ENCODE data around the gene MARCHF9.

MARCHF9 gene

GRCh38 chr12:57750561-57751431 lies 4.1 kb upstream of the MARCHF9 start:
- Histone ChIP-seq H3K4me1 (ENCODE audit: control insufficient read depth, insufficient read depth, low read length, poor library complexity, severe bottlenecking) (peaks cover 8% of the 10 kb centered on the region), H3K4me3 (ENCODE audit: extremely low read depth, insufficient read depth, low read length, poor library complexity, severe bottlenecking) (peak overlapping the region; percentile 85), H3K36me3 (ENCODE audit: control insufficient read depth, insufficient read depth, low read length) (peaks cover 52% of the 10 kb centered on the region), H3K27ac (ENCODE audit: low read depth, low read length, severe bottlenecking) (no peak overlapping the region), H3K9me3 (ENCODE audit: control insufficient read depth, low read length) (no peaks in the 10 kb centered on the region)
- WGBS, 2 experiments (ENCODE audit: insufficient coverage in 2 of 2), result 87 to 88% methylated on average over 8 to 14 of the region's 15 CpGs

GRCh38 chr12:57751432-57751787 lies 3.5 kb upstream of the MARCHF9 start:
- Histone ChIP-seq H3K4me1 (ENCODE audit: control insufficient read depth, insufficient read depth, low read length, poor library complexity, severe bottlenecking) (peaks cover 8% of the 10 kb centered on the region), H3K4me3 (ENCODE audit: extremely low read depth, insufficient read depth, low read length, poor library complexity, severe bottlenecking) (peak overlapping the region; percentile 85), H3K27ac (ENCODE audit: low read depth, low read length, severe bottlenecking) (peak overlapping the region; percentile 92), H3K9me3 (ENCODE audit: control insufficient read depth, low read length) (no peaks in the 10 kb centered on the region), H3K36me3 (ENCODE audit: control insufficient read depth, insufficient read depth, low read length) (peaks cover 48% of the 10 kb centered on the region)
- WGBS, 2 experiments (ENCODE audit: insufficient coverage in 2 of 2), result 3 to 24% methylated on average over 4 to 6 of the region's 8 CpGs

- no peaks in the 10 kb centered on the region for H3K9me3 ChIP-seq (ENCODE audit: control insufficient read depth, low read length)
- H3K4me3 ChIP-seq (ENCODE audit: extremely low read depth, insufficient read depth, low read length, poor library complexity, severe bottlenecking), result peak within 1 kb of the TSS; percentile 85
- WGBS, 2 experiments (ENCODE audit: insufficient coverage in 2 of 2), result 0 to 1% methylated on average over 38 to 41 of the region's 58 CpGs
- peaks cover 8% of the 10 kb centered on the region for H3K4me1 ChIP-seq (ENCODE audit: control insufficient read depth, insufficient read depth, low read length, poor library complexity, severe bottlenecking)
- H3K36me3 ChIP-seq (ENCODE audit: control insufficient read depth, insufficient read depth, low read length), result peaks cover 42% of the 10 kb centered on the region
- peak within 1 kb of the TSS; percentile 92 for H3K27ac ChIP-seq (ENCODE audit: low read depth, low read length, severe bottlenecking)
Measured at GRCh38 chr12:57751788-57752667, 2.9 kb upstream of the MARCHF9 start, which contains the start of gene CDK4. Gene CDK4 (minus strand): TSS chr12:57752310. CDS start chr12:57751717, 593 bp downstream.

GRCh38 chr12:57752668-57753000 lies 2.3 kb upstream of the MARCHF9 start:
- Histone ChIP-seq H3K4me1 (ENCODE audit: control insufficient read depth, insufficient read depth, low read length, poor library complexity, severe bottlenecking) (peaks cover 8% of the 10 kb centered on the region), H3K9me3 (ENCODE audit: control insufficient read depth, low read length) (no peaks in the 10 kb centered on the region), H3K27ac (ENCODE audit: low read depth, low read length, severe bottlenecking) (no peak overlapping the region), H3K36me3 (ENCODE audit: control insufficient read depth, insufficient read depth, low read length) (peaks cover 36% of the 10 kb centered on the region), H3K4me3 (ENCODE audit: extremely low read depth, insufficient read depth, low read length, poor library complexity, severe bottlenecking) (peak overlapping the region; percentile 18)
- WGBS, 2 experiments (ENCODE audit: insufficient coverage in 2 of 2), result 20 to 80% methylated on average over 1 to 2 of the region's 5 CpGs

GRCh38 chr12:57753756-57754337 lies 1.1 kb upstream of the MARCHF9 start:
- H3K36me3 ChIP-seq (ENCODE audit: control insufficient read depth, insufficient read depth, low read length), result peaks cover 24% of the 10 kb centered on the region
- H3K27ac ChIP-seq (ENCODE audit: low read depth, low read length, severe bottlenecking), result no peak overlapping the region
- H3K9me3 ChIP-seq (ENCODE audit: control insufficient read depth, low read length), result no peaks in the 10 kb centered on the region
- 26% methylated on average over 1 of the region's 1 CpG; no CpG with 5 or more reads in 1 of the 2 experiments for WGBS, 2 experiments (ENCODE audit: insufficient coverage in 2 of 2)
- H3K4me1 ChIP-seq (ENCODE audit: control insufficient read depth, insufficient read depth, low read length, poor library complexity, severe bottlenecking), result peaks cover 8% of the 10 kb centered on the region
- no peak overlapping the region for H3K4me3 ChIP-seq (ENCODE audit: extremely low read depth, insufficient read depth, low read length, poor library complexity, severe bottlenecking)

GRCh38 chr12:57755194-57755453 lies 221 bp downstream of the MARCHF9 start:
- Histone ChIP-seq H3K27ac (ENCODE audit: low read depth, low read length, severe bottlenecking) (no peak overlapping the region), H3K4me1 (ENCODE audit: control insufficient read depth, insufficient read depth, low read length, poor library complexity, severe bottlenecking) (peaks cover 8% of the 10 kb centered on the region), H3K4me3 (ENCODE audit: extremely low read depth, insufficient read depth, low read length, poor library complexity, severe bottlenecking) (peak overlapping the region; percentile 44), H3K9me3 (ENCODE audit: control insufficient read depth, low read length) (no peaks in the 10 kb centered on the region), H3K36me3 (ENCODE audit: control insufficient read depth, insufficient read depth, low read length) (peaks cover 11% of the 10 kb centered on the region)
- WGBS, 2 experiments (ENCODE audit: insufficient coverage in 2 of 2), result 0 to 1% methylated on average over 9 to 12 of the region's 34 CpGs

GRCh38 chr12:57755454-57756372 lies 810 bp downstream of the MARCHF9 start:
- no peak overlapping the region for H3K27ac ChIP-seq (ENCODE audit: low read depth, low read length, severe bottlenecking)
- no peaks in the 10 kb centered on the region for H3K9me3 ChIP-seq (ENCODE audit: control insufficient read depth, low read length)
- 0 to 1% methylated on average over 45 to 53 of the region's 76 CpGs for WGBS, 2 experiments (ENCODE audit: insufficient coverage in 2 of 2)
- peaks cover 8% of the 10 kb centered on the region for H3K4me1 ChIP-seq (ENCODE audit: control insufficient read depth, insufficient read depth, low read length, poor library complexity, severe bottlenecking)
- H3K36me3 ChIP-seq (ENCODE audit: control insufficient read depth, insufficient read depth, low read length), result peaks cover 5% of the 10 kb centered on the region
- peak overlapping the region; percentile 44 for H3K4me3 ChIP-seq (ENCODE audit: extremely low read depth, insufficient read depth, low read length, poor library complexity, severe bottlenecking)

GRCh38 chr12:57756406-57757341 lies 1.8 kb downstream of the MARCHF9 start:
- Histone ChIP-seq H3K4me3 (ENCODE audit: extremely low read depth, insufficient read depth, low read length, poor library complexity, severe bottlenecking) (peak overlapping the region; percentile 44), H3K36me3 (ENCODE audit: control insufficient read depth, insufficient read depth, low read length) (no peaks in the 10 kb centered on the region), H3K27ac (ENCODE audit: low read depth, low read length, severe bottlenecking) (no peak overlapping the region), H3K4me1 (ENCODE audit: control insufficient read depth, insufficient read depth, low read length, poor library complexity, severe bottlenecking) (peaks cover 8% of the 10 kb centered on the region), H3K9me3 (ENCODE audit: control insufficient read depth, low read length) (no peaks in the 10 kb centered on the region)
- 2 to 3% methylated on average over 10 to 11 of the region's 22 CpGs for WGBS, 2 experiments (ENCODE audit: insufficient coverage in 2 of 2)

GRCh38 chr12:57757771-57758170 lies 2.9 kb downstream of the MARCHF9 start:
- Histone ChIP-seq H3K4me1 (ENCODE audit: control insufficient read depth, insufficient read depth, low read length, poor library complexity, severe bottlenecking) (peaks cover 8% of the 10 kb centered on the region), H3K9me3 (ENCODE audit: control insufficient read depth, low read length) (no peaks in the 10 kb centered on the region), H3K27ac (ENCODE audit: low read depth, low read length, severe bottlenecking) (no peak overlapping the region), H3K36me3 (ENCODE audit: control insufficient read depth, insufficient read depth, low read length) (no peaks in the 10 kb centered on the region), H3K4me3 (ENCODE audit: extremely low read depth, insufficient read depth, low read length, poor library complexity, severe bottlenecking) (no peak overlapping the region)
- 83 to 89% methylated on average over 3 of the region's 4 CpGs for WGBS, 2 experiments (ENCODE audit: insufficient coverage in 2 of 2)

Measured in mesodermal cell (in vitro differentiated cells).